GM12878 (cell line): ENCODE data around the gene ZFP82. TPM values are rescaled to one million over a fixed set of nuclear protein-coding genes. Genes with fewer than 3 reads are reported as not detected.

Source experiments
- ATAC-seq: fragments of 200-7000 bp; cut with Tn5 transposase; 3 replicates; pipeline ENCODE4 v1.9.1; 2020; ENCODE audit warnings: mild to moderate bottlenecking, moderate library complexity
- BruUV-seq: library from RNA; stranded (reverse); fragments of 400-500 nt; replicated peaks from 2 replicates; lab custom pipeline; 2021; lab: Mats Ljungman, UMichigan
- CTCF ChIA-PET: fragments of 300-600 bp; sonication (Branson Sonifier 250); formaldehyde crosslinking; extraction: SDS; loops from one replicate; lab custom pipeline; 2021; ENCODE audit warnings: inconsistent platforms; lab: Yijun Ruan, JAX
- POLR2A ChIA-PET: fragments of 350-600 bp; formaldehyde crosslinking; extraction: SDS; loops from one replicate; lab custom pipeline; 2021; ENCODE audit warnings: inconsistent platforms; lab: Charles Lee
- RAD21 ChIA-PET: fragments of 300-600 bp; sonication (Branson Sonifier 250); formaldehyde crosslinking; loops from one replicate; lab custom pipeline; 2023; ENCODE audit warnings: antibody characterized with exemption; ENCODE audit not compliant: unreplicated experiment; lab: Charles Lee
- SMC1A ChIA-PET: fragments of 300-600 bp; sonication (Branson Sonifier 250); formaldehyde crosslinking; loops from one replicate; lab custom pipeline; 2023; ENCODE audit not compliant: unreplicated experiment, uncharacterized antibody; lab: Charles Lee
- DNase-seq: peaks from one replicate; pipeline ENCODE4 v3.0.0-alpha.2; 2011; ENCODE audit warnings: low read depth, low spot score
- FAIRE-seq: peaks from 3 replicates; lab custom pipeline; 2011; peaks lifted over from hg19 to GRCh38; lab: Jason Lieb, UNC
- H2AFZ ChIP-seq: 2 replicates; pipeline ENCODE4 v1.6.0; 2011; ENCODE audit warnings: low read depth, low read length, control low read depth; ENCODE audit not compliant: control insufficient read depth
- H3K27ac ChIP-seq: 2 replicates; pipeline ENCODE4 v1.5.1; 2011; ENCODE audit warnings: control low read depth; ENCODE audit not compliant: control insufficient read depth, insufficient read depth
- H3K27me3 ChIP-seq, 2 experiments: replicated peaks in 1 of 2; 2 replicates each; pipeline versions ENCODE4 v1.6.0 to v1.6.1; 2011; ENCODE audit warnings: low read length in 1 of 2; ENCODE audit not compliant: control insufficient read depth in 2 of 2, insufficient read depth in 2 of 2
- H3K36me3 ChIP-seq, 2 experiments: 2 replicates each; pipeline ENCODE4 v1.5.1; 2011; ENCODE audit warnings: low read length in 1 of 2; ENCODE audit not compliant: control insufficient read depth in 2 of 2, insufficient read depth in 2 of 2
- H3K4me1 ChIP-seq: 2 replicates; pipeline ENCODE4 v1.6.1; 2011; ENCODE audit warnings: mild to moderate bottlenecking, low read length, moderate library complexity, mixed read lengths; ENCODE audit not compliant: control insufficient read depth, insufficient read depth
- H3K4me2 ChIP-seq: 2 replicates; pipeline ENCODE4 v1.6.0; 2011; ENCODE audit warnings: control low read depth; ENCODE audit not compliant: control insufficient read depth, insufficient read depth
- H3K4me3 ChIP-seq: fragments of 200-600 bp; sonication (generic); 2 replicates; pipeline ENCODE4 v1.5.1; 2016
- H3K79me2 ChIP-seq: 2 replicates; pipeline ENCODE4 v1.6.0; 2011; ENCODE audit warnings: low read length; ENCODE audit not compliant: control insufficient read depth, insufficient read depth
- H3K9ac ChIP-seq: 2 replicates; pipeline ENCODE4 v1.8.0; 2011; ENCODE audit warnings: low read length, control low read depth, mixed read lengths; ENCODE audit not compliant: control insufficient read depth, insufficient read depth
- H3K9me3 ChIP-seq: replicated peaks from 3 replicates; pipeline ENCODE4 v1.5.1; 2011; ENCODE audit warnings: mild to moderate bottlenecking, low read length; ENCODE audit not compliant: control insufficient read depth, insufficient read depth
- H4K20me1 ChIP-seq: 2 replicates; pipeline ENCODE4 v1.6.0; 2011; ENCODE audit not compliant: control insufficient read depth, insufficient read depth
- ASH2L ChIP-seq: fragments of 300-600, 200-600 bp; sonication (generic); IDR thresholded peaks from 2 replicates; pipeline ENCODE4 v1.6.1; 2017; ENCODE audit warnings: low read depth, mild to moderate bottlenecking, borderline replicate concordance
- CEBPB ChIP-seq, 2 experiments: fragments of 150-350 bp in 1 of 2; IDR thresholded peaks; 2 replicates each; pipeline ENCODE4 v1.6.1; 2012 to 2014; ENCODE audit warnings: low read depth in 2 of 2, low read length in 2 of 2, borderline replicate concordance in 1 of 2, inconsistent platforms in 1 of 2
- EED ChIP-seq: sonication (generic); IDR thresholded peaks from 2 replicates; pipeline ENCODE4 v1.6.1; 2016; ENCODE audit warnings: antibody characterized with exemption, low read depth
- ETV6 ChIP-seq, 2 experiments: fragments of 450-650 bp in 1 of 2; IDR thresholded peaks in 1 of 2; conservative IDR thresholded peaks in 1 of 2; 2 replicates each; pipeline ENCODE4 v1.6.1; 2014; ENCODE audit warnings: antibody characterized with exemption in 1 of 2, borderline replicate concordance in 1 of 2, low read depth in 1 of 2, mild to moderate bottlenecking in 1 of 2, moderate library complexity in 1 of 2
- HDGF ChIP-seq: fragments of 450-650 bp; IDR thresholded peaks from 2 replicates; pipeline ENCODE4 v1.6.1; 2016; ENCODE audit warnings: antibody characterized with exemption
- POLR2AphosphoS2 ChIP-seq: IDR thresholded peaks from 2 replicates; pipeline ENCODE4 v1.6.1; 2011; ENCODE audit warnings: low read depth, mild to moderate bottlenecking, low read length, improper control_type of control experiment, moderate library complexity
- RUNX3 ChIP-seq: IDR thresholded peaks from 2 replicates; pipeline ENCODE4 v1.6.1; 2012; ENCODE audit warnings: low read length, inconsistent platforms
- SKIL ChIP-seq: fragments of 450-650 bp; IDR thresholded peaks from 2 replicates; pipeline ENCODE4 v1.6.1; 2017; ENCODE audit warnings: mild to moderate bottlenecking, low read depth, inconsistent platforms; ENCODE audit not compliant: poor library complexity, severe bottlenecking
- SREBF1 ChIP-seq: IDR thresholded peaks from 2 replicates; pipeline ENCODE4 v1.6.1; 2012; ENCODE audit warnings: mild to moderate bottlenecking, low read length
- WRNIP1 ChIP-seq: IDR thresholded peaks from 2 replicates; pipeline ENCODE4 v1.6.1; 2011; ENCODE audit warnings: low read depth, low read length, improper control_type of control experiment, borderline replicate concordance
- WGBS: methylation state at CpG from one replicate; pipeline ENCODE4 v1.1.6; 2016; ENCODE audit warnings: low lambda C conversion rate; ENCODE audit not compliant: insufficient replicate concordance, insufficient coverage; ENCODE audit errors: missing lambda C conversion rate; 5-methylcytosine and 5-hydroxymethylcytosine counted together
- in situ Hi-C: fragments of 300-500 bp; cut with MboI; formaldehyde crosslinking; loops from 9 replicates; pipeline ENCODE4 v1.14.3; 2018; ENCODE audit warnings: mixed read lengths
- intact Hi-C: fragments of 100-400 bp; cut with micrococcal nuclease; formaldehyde crosslinking; loops from one replicate; pipeline ENCODE4 v1.14.2; 2022; ENCODE audit not compliant: unreplicated experiment
- polyA plus RNA-seq, 11 experiments: library from polyadenylated mRNA; depleted of rRNA in 4 of 11; unstranded in 6 of 11; stranded (reverse) in 5 of 11; fragments of >200 nt; fragmentation: Nextera tagmentation in 4 of 11; fragmentation: Illumina TruSeq in 1 of 11; extraction: Ambion mirVana in 4 of 11; extraction: Trizol in 1 of 11; gene quantifications; 1 replicate in 1 of 11; 2 replicates in 10 of 11; pipeline versions ENCODE4 v1.2.1 to v1.2.3, GENCODE V29; 2011 to 2016; ENCODE audit warnings: inconsistent platforms in 2 of 11, missing spikeins in 2 of 11, low read depth in 1 of 11
- total RNA-seq, 4 experiments: library from RNA; depleted of rRNA in 3 of 4; stranded (reverse); fragments of >200 nt in 3 of 4; fragmentation: Illumina TruSeq in 1 of 4; extraction: Trizol in 1 of 4; gene quantifications; 2 replicates each; pipeline versions ENCODE4 v1.2.1 to v1.2.3, GENCODE V29; 2013 to 2021
- TF ChIP-seq, protein P1 (sequence below): fragments of 450-650 bp; IDR thresholded peaks from 2 replicates; pipeline ENCODE4 v1.6.1; 2017; ENCODE audit warnings: low read depth, mild to moderate bottlenecking, moderate library complexity
- TF ChIP-seq, protein P2 (sequence below): fragments of 450-650 bp; formaldehyde crosslinking; IDR thresholded peaks from 2 replicates; pipeline ENCODE4 v1.5.0; 2022; ENCODE audit warnings: mild to moderate bottlenecking, missing genetic modification characterization

Gene ZFP82
- total and polyA plus RNA-seq, 10 of the 15 experiments (the other 5 are each of a cell fraction or from before 2014, with no cell fraction given) = 2.0 to 5.4 (median 2.3) TPM

DNA sequence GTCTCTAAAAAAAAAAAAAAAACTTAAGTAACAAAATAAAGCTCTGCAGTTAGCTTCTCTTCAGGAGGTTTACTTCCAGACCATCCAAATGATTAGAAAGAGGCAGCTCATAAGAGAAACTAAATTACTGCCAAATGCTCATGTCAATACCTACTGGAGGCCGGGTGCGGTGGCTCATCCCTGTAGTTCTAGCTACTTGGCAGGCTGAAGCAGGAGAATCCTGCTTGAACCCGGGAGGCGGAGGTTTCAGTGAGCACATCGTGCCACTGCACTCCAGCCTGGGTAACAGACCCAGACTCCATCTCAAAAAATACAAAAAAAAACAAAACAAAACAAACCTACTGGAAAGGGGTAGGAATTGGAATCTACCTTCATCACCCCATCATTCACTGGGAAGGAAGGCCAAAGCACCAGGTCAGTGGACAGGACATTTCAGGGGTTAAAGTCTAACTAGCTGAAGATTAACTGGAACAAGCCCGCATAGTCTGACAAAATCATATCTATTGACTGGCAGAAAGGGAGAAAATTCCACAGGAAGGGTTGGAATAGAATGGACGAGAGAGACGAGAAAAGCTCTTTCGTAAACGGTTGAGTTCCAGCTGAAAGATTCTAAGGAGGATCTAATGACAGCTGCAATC is 40.8 kb downstream of the ZFP82 start:
- H2AFZ ChIP-seq = no peak overlapping the region
- H3K4me3 ChIP-seq = peak overlapping the region; percentile 87
- TF ChIP-seq HDGF (no peak), SREBF1 (no peak), RUNX3 (no peak), ASH2L (no peak), WRNIP1 (no peak), EED (no peak), SKIL (no peak), ETV6 (conservative IDR thresholded peaks at IDR 0.05 in 1 of 2, IDR thresholded peaks at IDR 0.05 in 1 of 2; ENCODE audit: borderline replicate concordance in 1 of 2, low read depth in 1 of 2) (no peak), CEBPB (IDR thresholded peaks at IDR 0.05; ENCODE audit: borderline replicate concordance in 1 of 2, low read depth in 2 of 2, low read length in 2 of 2) (no peak), POLR2AphosphoS2 (no peak)
- TF ChIP-seq, protein P1, sequence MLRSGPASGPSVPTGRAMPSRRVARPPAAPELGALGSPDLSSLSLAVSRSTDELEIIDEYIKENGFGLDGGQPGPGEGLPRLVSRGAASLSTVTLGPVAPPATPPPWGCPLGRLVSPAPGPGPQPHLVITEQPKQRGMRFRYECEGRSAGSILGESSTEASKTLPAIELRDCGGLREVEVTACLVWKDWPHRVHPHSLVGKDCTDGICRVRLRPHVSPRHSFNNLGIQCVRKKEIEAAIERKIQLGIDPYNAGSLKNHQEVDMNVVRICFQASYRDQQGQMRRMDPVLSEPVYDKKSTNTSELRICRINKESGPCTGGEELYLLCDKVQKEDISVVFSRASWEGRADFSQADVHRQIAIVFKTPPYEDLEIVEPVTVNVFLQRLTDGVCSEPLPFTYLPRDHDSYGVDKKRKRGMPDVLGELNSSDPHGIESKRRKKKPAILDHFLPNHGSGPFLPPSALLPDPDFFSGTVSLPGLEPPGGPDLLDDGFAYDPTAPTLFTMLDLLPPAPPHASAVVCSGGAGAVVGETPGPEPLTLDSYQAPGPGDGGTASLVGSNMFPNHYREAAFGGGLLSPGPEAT = no peak
- TF ChIP-seq, protein P2, sequence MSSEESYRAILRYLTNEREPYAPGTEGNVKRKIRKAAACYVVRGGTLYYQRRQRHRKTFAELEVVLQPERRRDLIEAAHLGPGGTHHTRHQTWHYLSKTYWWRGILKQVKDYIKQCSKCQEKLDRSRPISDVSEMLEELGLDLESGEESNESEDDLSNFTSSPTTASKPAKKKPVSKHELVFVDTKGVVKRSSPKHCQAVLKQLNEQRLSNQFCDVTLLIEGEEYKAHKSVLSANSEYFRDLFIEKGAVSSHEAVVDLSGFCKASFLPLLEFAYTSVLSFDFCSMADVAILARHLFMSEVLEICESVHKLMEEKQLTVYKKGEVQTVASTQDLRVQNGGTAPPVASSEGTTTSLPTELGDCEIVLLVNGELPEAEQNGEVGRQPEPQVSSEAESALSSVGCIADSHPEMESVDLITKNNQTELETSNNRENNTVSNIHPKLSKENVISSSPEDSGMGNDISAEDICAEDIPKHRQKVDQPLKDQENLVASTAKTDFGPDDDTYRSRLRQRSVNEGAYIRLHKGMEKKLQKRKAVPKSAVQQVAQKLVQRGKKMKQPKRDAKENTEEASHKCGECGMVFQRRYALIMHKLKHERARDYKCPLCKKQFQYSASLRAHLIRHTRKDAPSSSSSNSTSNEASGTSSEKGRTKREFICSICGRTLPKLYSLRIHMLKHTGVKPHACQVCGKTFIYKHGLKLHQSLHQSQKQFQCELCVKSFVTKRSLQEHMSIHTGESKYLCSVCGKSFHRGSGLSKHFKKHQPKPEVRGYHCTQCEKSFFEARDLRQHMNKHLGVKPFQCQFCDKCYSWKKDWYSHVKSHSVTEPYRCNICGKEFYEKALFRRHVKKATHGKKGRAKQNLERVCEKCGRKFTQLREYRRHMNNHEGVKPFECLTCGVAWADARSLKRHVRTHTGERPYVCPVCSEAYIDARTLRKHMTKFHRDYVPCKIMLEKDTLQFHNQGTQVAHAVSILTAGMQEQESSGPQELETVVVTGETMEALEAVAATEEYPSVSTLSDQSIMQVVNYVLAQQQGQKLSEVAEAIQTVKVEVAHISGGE = no peak
- ATAC-seq (no peak), DNase-seq (no peak), FAIRE-seq (no peak)
- 75% methylated on average over 9 of the region's 10 CpGs for WGBS
- H3K4me2 ChIP-seq = peak overlapping the region; percentile 46
- intact Hi-C loops = loop anchor here (5.0 kb wide), 1 partner anchor 115 kb away; no protein-coding TSS in a partner anchor
- no peaks in the 10 kb centered on the region for H3K79me2 ChIP-seq
- in situ Hi-C loops = no loop called here
- H3K4me1 ChIP-seq = no peaks in the 10 kb centered on the region
- BruUV-seq = no TSS peak
- H4K20me1 ChIP-seq = no peaks in the 10 kb centered on the region
- H3K27me3 ChIP-seq = no peaks in the 10 kb centered on the region
- ChIA-PET CTCF (interaction anchor here (0.6 to 1.3 kb wide), 2 partner anchors 42 to 1313 kb away, joined by 3 to 4 read pairs; no protein-coding TSS in a partner anchor), RAD21 (no interaction called here), POLR2A (interaction anchor here (0.7 kb wide), 1 partner anchor 1117 kb away, joined by 3 read pairs; no protein-coding TSS in a partner anchor), SMC1A (interaction anchor here (1.1 to 1.4 kb wide), 2 partner anchors 11 to 116 kb away, joined by 3 read pairs; no protein-coding TSS in a partner anchor)
- no peak overlapping the region for H3K27ac ChIP-seq
- H3K9ac ChIP-seq = no peak overlapping the region
- H3K9me3 ChIP-seq = peaks cover 3% of the 10 kb centered on the region; the same call in 2 of the 3 replicates
- H3K36me3 ChIP-seq = no peaks in the 10 kb centered on the region
